IMR-90 (cell line): ENCODE measurements around the gene HECW1.

Source experiments
- MAFK ChIP-seq: IDR thresholded peaks from 2 replicates; pipeline ENCODE4 v1.6.1; 2012; ENCODE audit warnings: low read depth, low read length, improper control_type of control experiment
- MAZ ChIP-seq: IDR thresholded peaks from 2 replicates; pipeline ENCODE4 v1.6.1; 2012; ENCODE audit warnings: low read depth, mild to moderate bottlenecking, low read length, improper control_type of control experiment, moderate library complexity, borderline replicate concordance
- RFX5 ChIP-seq: IDR thresholded peaks from 2 replicates; pipeline ENCODE4 v1.8.0; 2012; ENCODE audit warnings: low read depth, mild to moderate bottlenecking, low read length, moderate library complexity
- TF ChIP-seq, protein P1 (sequence below): conservative IDR thresholded peaks from 2 replicates; pipeline ENCODE4 v1.5.1; 2012; ENCODE audit warnings: mild to moderate bottlenecking, low read depth, low read length, improper control_type of control experiment

DNA sequence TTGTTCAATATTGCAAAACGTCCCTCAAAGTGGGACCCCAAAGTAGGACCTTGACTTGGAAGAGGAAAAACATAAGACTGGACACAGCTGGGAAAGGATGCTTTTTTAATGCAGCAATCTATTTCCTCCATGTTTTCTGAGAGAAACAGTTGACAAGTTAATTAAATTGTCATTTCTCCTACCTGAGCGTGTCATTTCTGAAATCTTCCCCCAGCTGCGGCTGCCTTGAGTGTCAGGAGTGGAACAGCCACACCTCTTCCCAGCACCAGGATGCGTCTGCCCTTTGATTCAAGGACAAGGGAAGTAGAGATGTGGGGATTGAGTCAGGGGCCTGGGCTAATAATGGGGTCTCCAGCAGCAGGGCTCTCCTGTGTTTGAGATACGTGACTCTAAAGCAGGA is 171.3 kb downstream of the HECW1 start:
- TF ChIP-seq MAZ (no peak), MAFK (no peak), RFX5 (no peak)
- TF ChIP-seq, protein P1, sequence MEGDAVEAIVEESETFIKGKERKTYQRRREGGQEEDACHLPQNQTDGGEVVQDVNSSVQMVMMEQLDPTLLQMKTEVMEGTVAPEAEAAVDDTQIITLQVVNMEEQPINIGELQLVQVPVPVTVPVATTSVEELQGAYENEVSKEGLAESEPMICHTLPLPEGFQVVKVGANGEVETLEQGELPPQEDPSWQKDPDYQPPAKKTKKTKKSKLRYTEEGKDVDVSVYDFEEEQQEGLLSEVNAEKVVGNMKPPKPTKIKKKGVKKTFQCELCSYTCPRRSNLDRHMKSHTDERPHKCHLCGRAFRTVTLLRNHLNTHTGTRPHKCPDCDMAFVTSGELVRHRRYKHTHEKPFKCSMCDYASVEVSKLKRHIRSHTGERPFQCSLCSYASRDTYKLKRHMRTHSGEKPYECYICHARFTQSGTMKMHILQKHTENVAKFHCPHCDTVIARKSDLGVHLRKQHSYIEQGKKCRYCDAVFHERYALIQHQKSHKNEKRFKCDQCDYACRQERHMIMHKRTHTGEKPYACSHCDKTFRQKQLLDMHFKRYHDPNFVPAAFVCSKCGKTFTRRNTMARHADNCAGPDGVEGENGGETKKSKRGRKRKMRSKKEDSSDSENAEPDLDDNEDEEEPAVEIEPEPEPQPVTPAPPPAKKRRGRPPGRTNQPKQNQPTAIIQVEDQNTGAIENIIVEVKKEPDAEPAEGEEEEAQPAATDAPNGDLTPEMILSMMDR: no peak
